HEK293 (cell line): Measurements from ENCODE around the gene DOCK9.

Experiments
- TCF7L2 ChIP-seq: IDR thresholded peaks from 2 replicates; pipeline ENCODE4 v1.6.1; 2011; ENCODE audit warnings: low read depth, mild to moderate bottlenecking, inconsistent platforms, low read length, moderate library complexity, borderline replicate concordance
- YY1 ChIP-seq: fragments of 450-650 bp; formaldehyde crosslinking; IDR thresholded peaks from 2 replicates; pipeline ENCODE4 v1.5.1; 2018; ENCODE audit warnings: missing biosample characterization, missing genetic modification characterization
- ZBTB8A ChIP-seq: fragments of 450-650 bp; formaldehyde crosslinking; IDR thresholded peaks from 2 replicates; pipeline ENCODE4 v1.5.1; 2016; ENCODE audit warnings: missing biosample characterization, missing genetic modification characterization
- ZFP41 ChIP-seq: fragments of 450-650 bp; formaldehyde crosslinking; IDR thresholded peaks from 2 replicates; pipeline ENCODE4 v1.5.1; 2016; ENCODE audit warnings: missing biosample characterization, missing genetic modification characterization, borderline replicate concordance
- ZNF274 ChIP-seq, 2 experiments: fragments of 200-500 bp in 1 of 2; fragments of 450-650 bp in 1 of 2; sonication (Bioruptor generic) in 1 of 2; formaldehyde crosslinking in 1 of 2; IDR thresholded peaks; 2 replicates each; pipeline versions ENCODE4 v1.5.1 to v1.6.1; 2014 to 2016; ENCODE audit warnings: borderline replicate concordance in 1 of 2, inconsistent platforms in 1 of 2, low read length in 1 of 2, missing biosample characterization in 1 of 2, missing genetic modification characterization in 1 of 2
- ZNF292 ChIP-seq: fragments of 450-650 bp; formaldehyde crosslinking; IDR thresholded peaks from 2 replicates; pipeline ENCODE4 v1.5.1; 2016; ENCODE audit warnings: low read depth, missing biosample characterization, missing genetic modification characterization, borderline replicate concordance
- ZNF404 ChIP-seq: fragments of 450-650 bp; formaldehyde crosslinking; IDR thresholded peaks from 2 replicates; pipeline ENCODE4 v1.5.1; 2017; ENCODE audit warnings: missing biosample characterization, missing genetic modification characterization
- ZNF785 ChIP-seq: fragments of 450-650 bp; formaldehyde crosslinking; IDR thresholded peaks from 2 replicates; pipeline ENCODE4 v1.5.1; 2016; ENCODE audit warnings: missing biosample characterization, missing genetic modification characterization
- TF ChIP-seq, protein P1 (sequence below): fragments of 450-650 bp; formaldehyde crosslinking; IDR thresholded peaks from 2 replicates; pipeline ENCODE4 v1.5.1; 2016; ENCODE audit warnings: missing biosample characterization, missing genetic modification characterization

DNA sequence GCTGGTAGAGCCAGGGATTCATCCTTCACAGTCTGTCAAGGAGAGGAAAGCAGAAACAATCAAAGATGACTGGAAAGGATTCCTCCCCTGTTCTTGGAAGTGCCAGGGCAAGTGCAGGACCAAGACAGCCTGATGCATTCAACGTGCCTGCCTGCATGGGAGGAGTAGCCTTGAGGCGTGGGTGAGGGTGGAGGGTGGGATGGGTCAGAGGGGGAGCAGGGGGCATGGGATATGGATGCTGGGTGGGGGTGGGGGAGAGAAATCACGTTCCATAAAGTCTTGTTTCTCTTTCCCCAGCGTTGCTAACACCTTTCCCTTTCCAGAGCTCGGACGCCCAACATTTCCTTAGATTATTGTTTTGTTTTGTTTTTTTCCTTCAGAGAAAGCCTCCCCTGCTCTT lies 117.4 kb downstream of the DOCK9 start:
- TF ChIP-seq ZNF274 (IDR thresholded peaks at IDR 0.05; ENCODE audit: low read length) (no peak), ZNF274 (tag by site-specific recombination; IDR thresholded peaks at IDR 0.05; ENCODE audit: borderline replicate concordance) (no peak), ZNF404 (no peak), ZNF785 (tag by site-specific recombination) (no peak), ZNF292 (tag by site-specific recombination) (no peak), YY1 (tag by site-specific recombination) (no peak), ZBTB8A (tag by site-specific recombination) (no peak), TCF7L2 (no peak), ZFP41 (tag by site-specific recombination) (no peak)
- TF ChIP-seq, protein P1, sequence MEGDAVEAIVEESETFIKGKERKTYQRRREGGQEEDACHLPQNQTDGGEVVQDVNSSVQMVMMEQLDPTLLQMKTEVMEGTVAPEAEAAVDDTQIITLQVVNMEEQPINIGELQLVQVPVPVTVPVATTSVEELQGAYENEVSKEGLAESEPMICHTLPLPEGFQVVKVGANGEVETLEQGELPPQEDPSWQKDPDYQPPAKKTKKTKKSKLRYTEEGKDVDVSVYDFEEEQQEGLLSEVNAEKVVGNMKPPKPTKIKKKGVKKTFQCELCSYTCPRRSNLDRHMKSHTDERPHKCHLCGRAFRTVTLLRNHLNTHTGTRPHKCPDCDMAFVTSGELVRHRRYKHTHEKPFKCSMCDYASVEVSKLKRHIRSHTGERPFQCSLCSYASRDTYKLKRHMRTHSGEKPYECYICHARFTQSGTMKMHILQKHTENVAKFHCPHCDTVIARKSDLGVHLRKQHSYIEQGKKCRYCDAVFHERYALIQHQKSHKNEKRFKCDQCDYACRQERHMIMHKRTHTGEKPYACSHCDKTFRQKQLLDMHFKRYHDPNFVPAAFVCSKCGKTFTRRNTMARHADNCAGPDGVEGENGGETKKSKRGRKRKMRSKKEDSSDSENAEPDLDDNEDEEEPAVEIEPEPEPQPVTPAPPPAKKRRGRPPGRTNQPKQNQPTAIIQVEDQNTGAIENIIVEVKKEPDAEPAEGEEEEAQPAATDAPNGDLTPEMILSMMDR (tag by site-specific recombination) = no peak
